Stomach (tissue), 19 donors: Measurements from ENCODE around the gene STK11IP. TPM values are rescaled to one million over a fixed set of nuclear protein-coding genes. Genes with fewer than 3 reads are reported as not detected.

Experiments used
- DNase-seq, 2 donors: peaks; one replicate each; pipeline versions ENCODE4 v3.0.0 to v3.0.0-alpha.2; 2013 to 2019
- H3K27ac ChIP-seq, 5 donors: fragments of 200-600 bp in 4 of 5; sonication (generic) in 4 of 5; one replicate each; pipeline ENCODE4 v1.5.1; 2013 to 2019; ENCODE audit warnings: mild to moderate bottlenecking in 1 of 5, moderate library complexity in 1 of 5
- H3K27me3 ChIP-seq, 3 donors: fragments of 200-600 bp; sonication (generic); one replicate each; pipeline ENCODE4 v1.5.1; 2017 to 2019; ENCODE audit warnings: mixed run types in 1 of 3
- H3K36me3 ChIP-seq, 4 donors: fragments of 200-600 bp; sonication (generic); 1 replicate in 3 of 4; 2 replicates in 1 of 4; pipeline ENCODE4 v1.5.1; 2016 to 2019
- H3K4me1 ChIP-seq, 4 donors: fragments of 200-600 bp; sonication (generic); one replicate each; pipeline ENCODE4 v1.5.1; 2016 to 2019
- H3K4me3 ChIP-seq, 4 donors: fragments of 200-600 bp; sonication (generic) in 3 of 4; one replicate each; pipeline ENCODE4 v1.5.1; 2016 to 2019; ENCODE audit warnings: mild to moderate bottlenecking in 1 of 4
- H3K9me3 ChIP-seq, 4 donors: fragments of 200-600 bp; sonication (generic); one replicate each; pipeline ENCODE4 v1.5.1; 2016 to 2019
- CTCF ChIP-seq, 7 experiments: fragments of 450-650 bp in 4 of 7; fragments of 200-600 bp in 3 of 7; sonication (generic) in 3 of 7; IDR thresholded peaks; one replicate each; pipeline ENCODE4 v1.5.1; 2016 to 2019; ENCODE audit warnings: antibody characterized with exemption in 7 of 7, control low read depth in 2 of 7, mild to moderate bottlenecking in 1 of 7
- EP300 ChIP-seq: sonication (generic); formaldehyde crosslinking; IDR thresholded peaks from one replicate; pipeline ENCODE4 v1.6.1; 2017; ENCODE audit warnings: antibody characterized with exemption
- POLR2A ChIP-seq, 4 donors: fragments of 450-650 bp; IDR thresholded peaks; one replicate each; pipeline ENCODE4 v1.6.1; 2016; ENCODE audit warnings: antibody characterized with exemption in 4 of 4, control low read depth in 2 of 4, mild to moderate bottlenecking in 1 of 4, moderate library complexity in 1 of 4
- POLR2AphosphoS5 ChIP-seq, 3 donors: sonication (generic); formaldehyde crosslinking; IDR thresholded peaks; one replicate each; pipeline ENCODE4 v1.6.1; 2016; ENCODE audit warnings: antibody characterized with exemption in 3 of 3
- WGBS, 5 donors: extraction: QIAGEN DNeasy Blood & Tissue Kit in 3 of 5; methylation state at CpG; one replicate each; pipeline versions ENCODE4 v1.1.5 to v1.1.7; 2013 to 2018; 5-methylcytosine and 5-hydroxymethylcytosine counted together
- intact Hi-C: fragments of 100-400 bp; cut with DNase I; formaldehyde crosslinking; loops from one replicate; pipeline ENCODE4 v1.15.1; 2023; ENCODE audit warnings: low total_unique reads
- long read RNA-seq, 10 donors: transcript quantifications; one replicate each; lab custom pipeline, GENCODE V29; 2026
- polyA plus RNA-seq, 3 donors: library from polyadenylated mRNA; stranded (reverse); fragments of 200-250 nt; gene quantifications; one replicate each; pipeline ENCODE4 v1.2.3, GENCODE V29; 2013
- total RNA-seq, 5 donors: library from RNA; depleted of rRNA; stranded (reverse); fragments of >200 nt; gene quantifications; one replicate each; pipeline versions ENCODE4 v1.1.0 to v1.2.3, GENCODE V29; 2014 to 2016
- donor health status: healthy with polysubstance abuse.
- donor health status: Bipolar disorder and iron deficiency.
- donor health status: healthy.

STK11IP gene
- total RNA-seq (10 to 100 TPM; 10.7 to 89.5 (median 17.1) TPM), polyA plus RNA-seq (10 to 100 TPM in 1 of 3 donors, 1 to 10 TPM in 2; 6.8 to 23.8 (median 6.9) TPM)
- long read RNA-seq, donor 1: 0 reads
- long read RNA-seq, donor 2: 0 reads
- long read RNA-seq, donor 3: 0 reads
- long read RNA-seq, donor 4: 0 reads
- long read RNA-seq, donor 5, partial matches to known transcripts: 0 of 1 reads
- long read RNA-seq, donor 5, other reads (novel, unspliced or antisense): 0 of 1 reads
- long read RNA-seq, donor 6: 0 reads
- long read RNA-seq, donor 7, partial matches to known transcripts: 0 of 1 reads
- long read RNA-seq, donor 7, other reads (novel, unspliced or antisense): 0 of 1 reads
- long read RNA-seq, donor 8, partial matches to known transcripts: 0 of 1 reads
- long read RNA-seq, donor 8, other reads (novel, unspliced or antisense): 0 of 1 reads
- long read RNA-seq, donor 9, partial matches to known transcripts: 0 of 2 reads
- long read RNA-seq, donor 9, other reads (novel, unspliced or antisense): 0 of 2 reads
- long read RNA-seq, donor 10, partial matches to known transcripts: 0 of 1 reads
- long read RNA-seq, donor 10, other reads (novel, unspliced or antisense): 0 of 1 reads

- Histone ChIP-seq H3K27ac (peak within 1 kb of the TSS; percentile 91 to 97 (median 93)), H3K27me3 (no peaks in the 10 kb centered on the region), H3K36me3 (peaks cover 10 to 21% (median 20%) of the 10 kb centered on the region in 4 donors), H3K4me1 (peaks cover 3 to 18% (median 15%) of the 10 kb centered on the region in 4 donors), H3K9me3 (no peaks in the 10 kb centered on the region), H3K4me3 (peak within 1 kb of the TSS; percentile 55 to 84 (median 63))
- peak; percentile 98 for DNase-seq
- TF ChIP-seq CTCF (IDR thresholded peaks at IDR 0.05) (no peak), POLR2AphosphoS5 (IDR thresholded peaks at IDR 0.05) (peak; percentile 69 to 89 (median 77)), EP300 (no peak), POLR2A (IDR thresholded peaks at IDR 0.05) (peak in 1 of 4 donors; percentile 41)
- intact Hi-C loops: no loop called here
- WGBS, 5 donors: 0 to 1% (median 0%) methylated on average over 51 to 57 of the region's 57 CpGs
Observed at GRCh38 chr2:219597552-219598307, at the start of gene STK11IP. Gene STK11IP (plus strand): TSS chr2:219597857. CDS start chr2:219598120, 263 bp downstream.

- Histone ChIP-seq H3K27me3 (peaks cover 0 to 46% (median 27%) of the 10 kb centered on the region in 3 donors), H3K9me3 (no peaks in the 10 kb centered on the region), H3K4me3 (no peak overlapping the region), H3K27ac (no peak overlapping the region), H3K4me1 (peaks cover 24 to 37% (median 33%) of the 10 kb centered on the region in 4 donors), H3K36me3 (peaks cover 0 to 12% (median 2%) of the 10 kb centered on the region in 4 donors)
- 92 to 98% (median 95%) methylated on average over 15 to 18 of the region's 18 CpGs for WGBS, 5 donors
- intact Hi-C loops: no loop called here
- TF ChIP-seq EP300: no peak
- TF ChIP-seq POLR2A (IDR thresholded peaks at IDR 0.05): no peak
- no peak for TF ChIP-seq POLR2AphosphoS5 (IDR thresholded peaks at IDR 0.05)
- no peak for TF ChIP-seq CTCF (IDR thresholded peaks at IDR 0.05)
- DNase-seq: no peak
Observed at GRCh38 chr2:219548990-219549389, 48.7 kb upstream of the STK11IP start.

GRCh38 chr2:219549619-219550018 is 48.0 kb upstream of the STK11IP start:
- no peak overlapping the region for H3K4me3 ChIP-seq
- intact Hi-C loops: no loop called here
- no peak for DNase-seq
- H3K36me3 ChIP-seq: peaks cover 0 to 12% (median 2%) of the 10 kb centered on the region in 4 donors
- peaks cover 0 to 46% (median 27%) of the 10 kb centered on the region in 3 donors for H3K27me3 ChIP-seq
- H3K27ac ChIP-seq: no peak overlapping the region
- peaks cover 18 to 31% (median 26%) of the 10 kb centered on the region in 4 donors for H3K4me1 ChIP-seq
- TF ChIP-seq POLR2A (IDR thresholded peaks at IDR 0.05) (no peak), POLR2AphosphoS5 (IDR thresholded peaks at IDR 0.05) (no peak), EP300 (no peak), CTCF (IDR thresholded peaks at IDR 0.05) (no peak)
- H3K9me3 ChIP-seq: no peaks in the 10 kb centered on the region
- 80 to 91% (median 85%) methylated on average over 6 to 9 of the region's 9 CpGs for WGBS, 5 donors
